ENCODE measurements around the gene SLCO6A1. TPM values are rescaled to one million over a fixed set of nuclear protein-coding genes. Genes with fewer than 3 reads are reported as not detected.

SLCO6A1 gene
- not detected in 2 replicates for total RNA-seq

GRCh38 chr5:102498271-102499034 is at the start of gene SLCO6A1:
TSS of gene SLCO6A1 (minus strand) at chr5:102499001. CDS start at chr5:102498844, 157 bp downstream.

Other genes starting within 250 kb of the SLCO6A1 start
- gene SLCO4C1, start 202.7 kb downstream of the SLCO6A1 start, total RNA-seq = under 0.01 TPM in 1 of 2 replicates, not detected in the other

All from cardiac atrium fibroblast (primary cell).